Smooth muscle cell (in vitro differentiated cells): ENCODE data around the gene NOX3. TPM values are rescaled to one million over a fixed set of nuclear protein-coding genes. Genes with fewer than 3 reads are reported as not detected.

ENCODE experiments used
- DNase-seq: peaks from one replicate; lab custom pipeline; 2025; ENCODE audit not compliant: unreplicated experiment; lab: John Stamatoyannopoulos, UW
- H2AFZ ChIP-seq: fragments of 200-600 bp; sonication (generic); 2 replicates; pipeline ENCODE4 v1.6.0; 2016; ENCODE audit warnings: antibody characterized with exemption, low read depth, mild to moderate bottlenecking
- H3F3A ChIP-seq: fragments of 200-600 bp; sonication (generic); 2 replicates; pipeline ENCODE4 v1.6.0; 2017; ENCODE audit warnings: antibody characterized with exemption, low read depth
- H3K27ac ChIP-seq: fragments of 200-600 bp; sonication (generic); 2 replicates; pipeline ENCODE4 v1.5.1; 2016; ENCODE audit warnings: low read depth, mild to moderate bottlenecking
- H3K27me3 ChIP-seq: fragments of 200-600 bp; sonication (generic); 2 replicates; pipeline ENCODE4 v1.6.1; 2016; ENCODE audit warnings: low read depth, mild to moderate bottlenecking
- H3K36me3 ChIP-seq: fragments of 200-600 bp; sonication (generic); 2 replicates; pipeline ENCODE4 v1.5.1; 2016; ENCODE audit warnings: low read depth
- H3K4me1 ChIP-seq: fragments of 200-600 bp; sonication (generic); 2 replicates; pipeline ENCODE4 v1.5.1; 2016; ENCODE audit warnings: low read depth
- H3K4me2 ChIP-seq: fragments of 200-600 bp; sonication (generic); 2 replicates; pipeline ENCODE4 v1.6.0; 2016; ENCODE audit warnings: mild to moderate bottlenecking
- H3K4me3 ChIP-seq: fragments of 200-600 bp; sonication (generic); 2 replicates; pipeline ENCODE4 v1.5.1; 2016; ENCODE audit warnings: mild to moderate bottlenecking
- H3K79me2 ChIP-seq: fragments of 200-600 bp; sonication (generic); 2 replicates; pipeline ENCODE4 v1.6.0; 2016; ENCODE audit warnings: low read depth, mild to moderate bottlenecking
- H3K9ac ChIP-seq: fragments of 200-600 bp; sonication (generic); 2 replicates; pipeline ENCODE4 v1.6.0; 2016; ENCODE audit warnings: low read depth
- H3K9me3 ChIP-seq: fragments of 200-600 bp; sonication (generic); replicated peaks from 2 replicates; pipeline ENCODE4 v1.5.1; 2016; ENCODE audit warnings: low read depth
- H4K20me1 ChIP-seq: fragments of 200-600 bp; sonication (generic); 2 replicates; pipeline ENCODE4 v1.6.0; 2016; ENCODE audit warnings: low read depth
- CTCF ChIP-seq: fragments of 200-600 bp; sonication (generic); IDR thresholded peaks from 2 replicates; pipeline ENCODE4 v1.5.1; 2017; ENCODE audit warnings: borderline replicate concordance, mild to moderate bottlenecking, antibody characterized with exemption; ENCODE audit not compliant: insufficient read depth, poor library complexity, severe bottlenecking
- WGBS: methylation state at CpG from one replicate; pipeline ENCODE4 v1.1.7; 2016; ENCODE audit warnings: low lambda C conversion rate; 5-methylcytosine and 5-hydroxymethylcytosine counted together
- polyA plus RNA-seq: library from polyadenylated mRNA; unstranded; fragments of >200 nt; fragmentation: Nextera tagmentation; extraction: Ambion mirVana; gene quantifications from 2 replicates; pipeline ENCODE4 v1.2.1, GENCODE V29; 2016
- total RNA-seq: library from RNA; depleted of rRNA; stranded (reverse); fragments of >200 nt; gene quantifications from 2 replicates; pipeline ENCODE4 v1.2.3, GENCODE V29; 2014

NOX3 gene
- total and polyA plus RNA-seq, 2 experiments from 2014 or later = not detected

- Histone ChIP-seq H3K27me3 (no peaks in the 10 kb centered on the region), H3K4me3 (no peak overlapping the region), H3K4me2 (no peak overlapping the region), H3K4me1 (peaks cover 8% of the 10 kb centered on the region), H3K36me3 (no peaks in the 10 kb centered on the region), H3K9me3 (no peaks in the 10 kb centered on the region), H2AFZ (no peak overlapping the region), H3K9ac (no peak overlapping the region), H3F3A (no peaks in the 10 kb centered on the region), H3K27ac (no peak overlapping the region), H4K20me1 (no peaks in the 10 kb centered on the region), H3K79me2 (no peaks in the 10 kb centered on the region)
- DNase-seq = no peak
- TF ChIP-seq CTCF = no peak
- 86% methylated on average over 5 of the region's 5 CpGs for WGBS
Observed at GRCh38 chr6:155399062-155399744, 56.4 kb downstream of the NOX3 start.

- no peak for TF ChIP-seq CTCF
- H3K79me2 ChIP-seq = no peaks in the 10 kb centered on the region
- no peak overlapping the region for H3K9ac ChIP-seq
- H3K27me3 ChIP-seq = no peaks in the 10 kb centered on the region
- H3K9me3 ChIP-seq = no peaks in the 10 kb centered on the region
- no peak overlapping the region for H2AFZ ChIP-seq
- no peaks in the 10 kb centered on the region for H4K20me1 ChIP-seq
- no peak for DNase-seq
- 92% methylated on average over 7 of the region's 7 CpGs for WGBS
- no peak overlapping the region for H3K4me3 ChIP-seq
- H3K4me1 ChIP-seq = peaks cover 8% of the 10 kb centered on the region
- H3F3A ChIP-seq = no peaks in the 10 kb centered on the region
- no peaks in the 10 kb centered on the region for H3K36me3 ChIP-seq
- H3K27ac ChIP-seq = no peak overlapping the region
- H3K4me2 ChIP-seq = no peak overlapping the region
Observed at GRCh38 chr6:155398701-155399061, 57.0 kb downstream of the NOX3 start.

- DNase-seq = no peak
- Histone ChIP-seq H3K4me3 (no peak overlapping the region), H3K27me3 (no peaks in the 10 kb centered on the region), H3K36me3 (no peaks in the 10 kb centered on the region), H3K4me2 (no peak overlapping the region), H2AFZ (no peak overlapping the region), H3K27ac (no peak overlapping the region), H3K9me3 (no peaks in the 10 kb centered on the region), H3K9ac (no peak overlapping the region), H3K4me1 (peaks cover 8% of the 10 kb centered on the region), H3K79me2 (no peaks in the 10 kb centered on the region), H3F3A (no peaks in the 10 kb centered on the region), H4K20me1 (no peaks in the 10 kb centered on the region)
- TF ChIP-seq CTCF = no peak
- 96% methylated on average over 3 of the region's 3 CpGs for WGBS
Observed at GRCh38 chr6:155398221-155398620, 57.4 kb downstream of the NOX3 start.

GRCh38 chr6:155397172-155397705, 58.4 kb downstream of the NOX3 start:
- Histone ChIP-seq H4K20me1 (no peaks in the 10 kb centered on the region), H3K36me3 (no peaks in the 10 kb centered on the region), H3K4me1 (peaks cover under 1% of the 10 kb centered on the region), H3K27me3 (no peaks in the 10 kb centered on the region), H3K79me2 (no peaks in the 10 kb centered on the region), H3K9me3 (no peaks in the 10 kb centered on the region), H2AFZ (no peak overlapping the region), H3K9ac (no peak overlapping the region), H3K4me3 (no peak overlapping the region), H3K27ac (no peak overlapping the region), H3K4me2 (no peak overlapping the region), H3F3A (no peaks in the 10 kb centered on the region)
- WGBS = 86% methylated on average over 3 of the region's 3 CpGs
- DNase-seq = no peak
- TF ChIP-seq CTCF = no peak
